ENCODE measurements around the gene NSMCE1.
"Not testable (repeated sequence)": the region's sequence is repeated elsewhere in the genome, so short reads cannot be mapped to it uniquely, and the experiment has no call there.

The NSMCE1 gene

GRCh38 chr16:27259710-27260109, 8.9 kb downstream of the NSMCE1 start:
- H3K4me3 ChIP-seq (ENCODE audit: low read depth, low read length) = no peak overlapping the region
- peaks cover 9% of the 10 kb centered on the region for H3K36me3 ChIP-seq (ENCODE audit: control insufficient read depth, insufficient read depth, low read length)
- no peaks in the 10 kb centered on the region for H3K9me3 ChIP-seq (ENCODE audit: control insufficient read depth, insufficient read depth, low read length)
- no peak overlapping the region for H3K9ac ChIP-seq (ENCODE audit: low read depth, low read length)
- H3K27me3 ChIP-seq (ENCODE audit: control insufficient read depth, insufficient read depth, low read length) = no peaks in the 10 kb centered on the region
- no peaks in the 10 kb centered on the region for H3K4me1 ChIP-seq (ENCODE audit: control insufficient read depth, insufficient read depth, low read length)

- Histone ChIP-seq H3K27me3 (ENCODE audit: control insufficient read depth, insufficient read depth, low read length) (no peaks in the 10 kb centered on the region), H3K4me1 (ENCODE audit: control insufficient read depth, insufficient read depth, low read length) (no peaks in the 10 kb centered on the region), H3K9ac (ENCODE audit: low read depth, low read length) (no peak overlapping the region), H3K36me3 (ENCODE audit: control insufficient read depth, insufficient read depth, low read length) (peaks cover 9% of the 10 kb centered on the region), H3K9me3 (ENCODE audit: control insufficient read depth, insufficient read depth, low read length) (no peaks in the 10 kb centered on the region), H3K4me3 (ENCODE audit: low read depth, low read length) (no peak overlapping the region)
Observed at GRCh38 chr16:27258241-27258734, 10.3 kb downstream of the NSMCE1 start.

- Histone ChIP-seq H3K9me3 (ENCODE audit: control insufficient read depth, insufficient read depth, low read length) (no peaks in the 10 kb centered on the region), H3K4me1 (ENCODE audit: control insufficient read depth, insufficient read depth, low read length) (no peaks in the 10 kb centered on the region), H3K9ac (ENCODE audit: low read depth, low read length) (no peak overlapping the region)
Observed at GRCh38 chr16:27257271-27257670, 11.3 kb downstream of the NSMCE1 start.

GRCh38 chr16:27256861-27257260, 11.7 kb downstream of the NSMCE1 start:
- no peaks in the 10 kb centered on the region for H3K4me1 ChIP-seq (ENCODE audit: control insufficient read depth, insufficient read depth, low read length)
- H3K9ac ChIP-seq (ENCODE audit: low read depth, low read length) = no peak overlapping the region
- no peak overlapping the region for H3K4me3 ChIP-seq (ENCODE audit: low read depth, low read length)
- H3K9me3 ChIP-seq (ENCODE audit: control insufficient read depth, insufficient read depth, low read length) = no peaks in the 10 kb centered on the region
- H3K27me3 ChIP-seq (ENCODE audit: control insufficient read depth, insufficient read depth, low read length) = no peaks in the 10 kb centered on the region
- peaks cover 9% of the 10 kb centered on the region for H3K36me3 ChIP-seq (ENCODE audit: control insufficient read depth, insufficient read depth, low read length)

More at GRCh38 chr16:27257271-27257670, 11.3 kb downstream of the NSMCE1 start:
- Histone ChIP-seq H3K36me3 (ENCODE audit: control insufficient read depth, insufficient read depth, low read length) (peaks cover 9% of the 10 kb centered on the region), H3K27me3 (ENCODE audit: control insufficient read depth, insufficient read depth, low read length) (no peaks in the 10 kb centered on the region), H3K4me3 (ENCODE audit: low read depth, low read length) (no peak overlapping the region)

GRCh38 chr16:27254262-27254811, 14.2 kb downstream of the NSMCE1 start:
- Histone ChIP-seq H3K9ac (ENCODE audit: low read depth, low read length) (no peak overlapping the region), H3K27me3 (ENCODE audit: control insufficient read depth, insufficient read depth, low read length) (no peaks in the 10 kb centered on the region)

GRCh38 chr16:27253526-27253930, 15.0 kb downstream of the NSMCE1 start:
- Histone ChIP-seq H3K27me3 (ENCODE audit: control insufficient read depth, insufficient read depth, low read length) (no peaks in the 10 kb centered on the region), H3K4me3 (ENCODE audit: low read depth, low read length) (no peak overlapping the region), H3K9me3 (ENCODE audit: control insufficient read depth, insufficient read depth, low read length) (no peaks in the 10 kb centered on the region), H3K36me3 (ENCODE audit: control insufficient read depth, insufficient read depth, low read length) (peaks cover 9% of the 10 kb centered on the region), H3K4me1 (ENCODE audit: control insufficient read depth, insufficient read depth, low read length) (no peaks in the 10 kb centered on the region), H3K9ac (ENCODE audit: low read depth, low read length) (no peak overlapping the region)

More at GRCh38 chr16:27254262-27254811, 14.2 kb downstream of the NSMCE1 start:
- Histone ChIP-seq H3K4me1 (ENCODE audit: control insufficient read depth, insufficient read depth, low read length) (no peaks in the 10 kb centered on the region), H3K4me3 (ENCODE audit: low read depth, low read length) (no peak overlapping the region), H3K9me3 (ENCODE audit: control insufficient read depth, insufficient read depth, low read length) (no peaks in the 10 kb centered on the region), H3K36me3 (ENCODE audit: control insufficient read depth, insufficient read depth, low read length) (peaks cover 9% of the 10 kb centered on the region)

GRCh38 chr16:27252206-27252585, 16.4 kb downstream of the NSMCE1 start:
- no peaks in the 10 kb centered on the region for H3K4me1 ChIP-seq (ENCODE audit: control insufficient read depth, insufficient read depth, low read length)
- H3K36me3 ChIP-seq (ENCODE audit: control insufficient read depth, insufficient read depth, low read length) = peaks cover 9% of the 10 kb centered on the region
- no peaks in the 10 kb centered on the region for H3K9me3 ChIP-seq (ENCODE audit: control insufficient read depth, insufficient read depth, low read length)
- H3K9ac ChIP-seq (ENCODE audit: low read depth, low read length) = no peak overlapping the region
- no peak overlapping the region for H3K4me3 ChIP-seq (ENCODE audit: low read depth, low read length)
- no peaks in the 10 kb centered on the region for H3K27me3 ChIP-seq (ENCODE audit: control insufficient read depth, insufficient read depth, low read length)

GRCh38 chr16:27251541-27252205, 16.9 kb downstream of the NSMCE1 start:
- no peak overlapping the region for H3K9ac ChIP-seq (ENCODE audit: low read depth, low read length)
- H3K4me3 ChIP-seq (ENCODE audit: low read depth, low read length) = no peak overlapping the region
- H3K27me3 ChIP-seq (ENCODE audit: control insufficient read depth, insufficient read depth, low read length) = no peaks in the 10 kb centered on the region
- H3K9me3 ChIP-seq (ENCODE audit: control insufficient read depth, insufficient read depth, low read length) = no peaks in the 10 kb centered on the region
- peaks cover 5% of the 10 kb centered on the region for H3K36me3 ChIP-seq (ENCODE audit: control insufficient read depth, insufficient read depth, low read length)
- no peaks in the 10 kb centered on the region for H3K4me1 ChIP-seq (ENCODE audit: control insufficient read depth, insufficient read depth, low read length)

- H3K4me1 ChIP-seq (ENCODE audit: control insufficient read depth, insufficient read depth, low read length); H3K9me3 ChIP-seq (ENCODE audit: control insufficient read depth, insufficient read depth, low read length); H3K27me3 ChIP-seq (ENCODE audit: control insufficient read depth, insufficient read depth, low read length); H3K9ac ChIP-seq (ENCODE audit: low read depth, low read length); H3K4me3 ChIP-seq (ENCODE audit: low read depth, low read length); H3K36me3 ChIP-seq (ENCODE audit: control insufficient read depth, insufficient read depth, low read length): not testable (repeated sequence)
Observed at GRCh38 chr16:27248886-27249285, 19.7 kb downstream of the NSMCE1 start.

GRCh38 chr16:27248036-27248435, 20.5 kb downstream of the NSMCE1 start:
- H3K36me3 ChIP-seq (ENCODE audit: control insufficient read depth, insufficient read depth, low read length) = no peaks in the 10 kb centered on the region
- no peaks in the 10 kb centered on the region for H3K27me3 ChIP-seq (ENCODE audit: control insufficient read depth, insufficient read depth, low read length)
- peaks cover 3% of the 10 kb centered on the region for H3K4me1 ChIP-seq (ENCODE audit: control insufficient read depth, insufficient read depth, low read length)

GRCh38 chr16:27247076-27247475, 21.5 kb downstream of the NSMCE1 start:
- not testable (repeated sequence) for H3K9me3 ChIP-seq (ENCODE audit: control insufficient read depth, insufficient read depth, low read length); H3K36me3 ChIP-seq (ENCODE audit: control insufficient read depth, insufficient read depth, low read length); H3K27me3 ChIP-seq (ENCODE audit: control insufficient read depth, insufficient read depth, low read length); H3K9ac ChIP-seq (ENCODE audit: low read depth, low read length); H3K4me1 ChIP-seq (ENCODE audit: control insufficient read depth, insufficient read depth, low read length); H3K4me3 ChIP-seq (ENCODE audit: low read depth, low read length)

More at GRCh38 chr16:27248036-27248435, 20.5 kb downstream of the NSMCE1 start:
- H3K9me3 ChIP-seq (ENCODE audit: control insufficient read depth, insufficient read depth, low read length) = no peaks in the 10 kb centered on the region
- H3K9ac ChIP-seq (ENCODE audit: low read depth, low read length) = no peak overlapping the region
- H3K4me3 ChIP-seq (ENCODE audit: low read depth, low read length) = no peak overlapping the region

GRCh38 chr16:27246439-27246838, 22.1 kb downstream of the NSMCE1 start:
- no peak overlapping the region for H3K9ac ChIP-seq (ENCODE audit: low read depth, low read length)
- no peaks in the 10 kb centered on the region for H3K27me3 ChIP-seq (ENCODE audit: control insufficient read depth, insufficient read depth, low read length)
- H3K4me3 ChIP-seq (ENCODE audit: low read depth, low read length) = no peak overlapping the region
- no peaks in the 10 kb centered on the region for H3K36me3 ChIP-seq (ENCODE audit: control insufficient read depth, insufficient read depth, low read length)
- no peaks in the 10 kb centered on the region for H3K9me3 ChIP-seq (ENCODE audit: control insufficient read depth, insufficient read depth, low read length)
- H3K4me1 ChIP-seq (ENCODE audit: control insufficient read depth, insufficient read depth, low read length) = peaks cover 6% of the 10 kb centered on the region
